HG02884 (cell line): ENCODE measurements around the gene SLC35F5.
"Not testable (repeated sequence)": the region's sequence is repeated elsewhere in the genome, so short reads cannot be mapped to it uniquely, and the experiment has no call there.

ENCODE experiments used
- ATAC-seq: cut with Tn5 transposase; IDR thresholded peaks from one replicate; pipeline ENCODE4 v1.9.1; 2021; ENCODE audit warnings: mild to moderate bottlenecking, moderate library complexity; ENCODE audit not compliant: unreplicated experiment

The SLC35F5 gene, protein sequence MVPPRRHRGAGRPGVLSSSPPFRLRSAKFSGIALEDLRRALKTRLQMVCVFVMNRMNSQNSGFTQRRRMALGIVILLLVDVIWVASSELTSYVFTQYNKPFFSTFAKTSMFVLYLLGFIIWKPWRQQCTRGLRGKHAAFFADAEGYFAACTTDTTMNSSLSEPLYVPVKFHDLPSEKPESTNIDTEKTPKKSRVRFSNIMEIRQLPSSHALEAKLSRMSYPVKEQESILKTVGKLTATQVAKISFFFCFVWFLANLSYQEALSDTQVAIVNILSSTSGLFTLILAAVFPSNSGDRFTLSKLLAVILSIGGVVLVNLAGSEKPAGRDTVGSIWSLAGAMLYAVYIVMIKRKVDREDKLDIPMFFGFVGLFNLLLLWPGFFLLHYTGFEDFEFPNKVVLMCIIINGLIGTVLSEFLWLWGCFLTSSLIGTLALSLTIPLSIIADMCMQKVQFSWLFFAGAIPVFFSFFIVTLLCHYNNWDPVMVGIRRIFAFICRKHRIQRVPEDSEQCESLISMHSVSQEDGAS

DNA sequence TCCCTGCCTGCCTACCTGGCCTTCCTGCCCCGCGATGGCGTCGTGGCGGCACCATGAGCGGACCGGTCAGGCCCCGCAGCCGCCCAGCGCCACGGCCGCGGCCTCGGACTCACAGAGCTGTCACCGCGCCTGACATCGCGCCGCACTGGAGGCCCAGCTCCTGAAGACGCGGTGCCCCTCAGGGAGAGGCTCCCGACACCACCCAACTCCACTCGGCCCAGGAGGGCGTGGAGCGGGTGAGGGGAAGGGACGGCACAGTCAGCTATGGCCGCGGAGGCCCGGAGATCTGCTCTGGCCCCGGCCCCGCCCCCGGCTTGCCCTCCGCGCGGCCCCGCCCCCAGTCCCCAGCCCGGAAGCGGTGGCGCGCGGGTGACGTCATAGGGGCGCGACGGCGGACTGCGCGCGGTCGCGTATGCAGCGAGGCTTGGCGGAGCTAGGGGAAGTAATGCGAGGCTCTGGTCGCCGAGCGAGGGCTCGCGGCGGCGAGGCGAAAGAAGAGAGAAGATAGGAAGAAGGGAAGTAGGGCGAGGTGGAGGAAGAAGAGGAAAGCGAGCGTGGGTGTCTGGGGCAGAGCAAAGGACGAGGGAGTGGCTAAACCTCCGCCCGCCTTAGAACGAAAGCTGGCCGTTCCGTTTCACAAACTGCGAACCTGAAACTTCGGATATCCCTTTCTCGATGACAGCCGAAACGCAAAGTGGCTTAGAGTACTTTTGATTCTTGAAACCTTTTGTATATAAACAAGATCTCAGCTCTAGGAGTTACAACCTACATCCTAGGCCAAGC is at the start of gene SLC35F5:
SLC35F5 (minus strand) TSS at position 288 of the 783 bp plus-strand sequence; CDS start at position 55, 233 bp downstream.
- ATAC-seq: peak; percentile 82

DNA sequence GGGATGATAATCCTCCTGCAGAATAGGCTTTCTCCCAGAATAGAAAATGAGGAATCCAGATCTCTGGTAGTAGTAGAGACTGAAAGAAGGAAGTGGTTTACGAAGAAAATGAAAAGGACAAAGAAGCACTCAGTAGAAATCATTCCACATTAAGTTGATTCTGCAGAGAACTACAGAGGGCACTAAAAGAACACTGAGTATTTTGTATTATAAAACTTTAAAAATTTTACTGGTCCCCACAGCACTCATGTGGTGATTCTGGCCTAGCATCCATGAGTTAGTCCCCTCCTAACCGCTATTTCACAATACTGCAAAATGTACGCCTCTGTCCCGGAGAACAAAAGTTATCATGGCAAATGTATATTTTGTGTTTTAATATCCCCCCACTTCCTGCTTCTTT is 42.9 kb upstream of the SLC35F5 start:
- no peak for ATAC-seq

DNA sequence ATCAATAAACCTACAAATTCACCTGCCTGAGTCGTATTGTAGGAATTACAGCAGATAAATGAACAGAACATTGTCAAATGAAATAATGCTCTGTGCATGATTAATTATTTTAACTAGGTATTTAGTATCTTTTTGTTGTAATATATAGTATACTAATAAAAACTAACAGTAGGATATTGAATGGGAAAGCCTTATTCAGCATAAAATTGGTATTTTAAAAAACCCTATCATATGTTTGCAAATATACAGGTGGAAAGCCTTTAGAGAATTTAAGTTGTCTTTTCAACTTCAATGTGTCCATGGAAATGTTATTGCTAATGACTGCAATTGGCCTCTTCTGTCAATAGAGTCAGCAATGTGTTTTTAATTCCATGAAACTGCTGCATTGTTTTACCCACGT is 40.8 kb upstream of the SLC35F5 start:
- no peak for ATAC-seq

DNA sequence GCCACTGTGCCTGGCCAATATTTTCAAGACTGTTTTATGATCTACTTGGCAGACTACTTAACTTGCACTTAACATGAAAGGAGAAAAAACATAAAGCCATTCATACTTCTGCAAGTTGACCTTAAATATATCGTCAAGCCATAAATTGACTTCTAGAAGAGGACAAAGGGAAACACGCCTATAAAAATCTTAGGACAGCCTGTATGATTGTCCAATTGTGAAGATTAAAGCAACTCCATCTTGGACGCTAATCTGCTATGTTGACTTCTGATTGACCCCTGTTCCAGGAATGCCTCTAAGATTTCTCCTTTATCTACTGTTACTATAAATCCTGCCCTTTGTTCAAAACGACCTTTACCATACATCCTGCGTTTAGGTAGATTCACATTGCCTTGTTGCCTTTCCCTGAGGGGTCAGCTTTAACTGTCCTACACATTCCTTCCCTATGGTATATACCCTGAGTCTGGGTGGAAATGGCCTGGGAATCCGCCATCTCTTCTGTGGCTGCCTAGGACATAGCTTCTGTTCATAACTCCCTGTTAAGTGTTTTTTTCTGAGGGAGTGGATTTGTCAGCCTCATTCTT is 40.2 kb upstream of the SLC35F5 start:
- no peak for ATAC-seq

DNA sequence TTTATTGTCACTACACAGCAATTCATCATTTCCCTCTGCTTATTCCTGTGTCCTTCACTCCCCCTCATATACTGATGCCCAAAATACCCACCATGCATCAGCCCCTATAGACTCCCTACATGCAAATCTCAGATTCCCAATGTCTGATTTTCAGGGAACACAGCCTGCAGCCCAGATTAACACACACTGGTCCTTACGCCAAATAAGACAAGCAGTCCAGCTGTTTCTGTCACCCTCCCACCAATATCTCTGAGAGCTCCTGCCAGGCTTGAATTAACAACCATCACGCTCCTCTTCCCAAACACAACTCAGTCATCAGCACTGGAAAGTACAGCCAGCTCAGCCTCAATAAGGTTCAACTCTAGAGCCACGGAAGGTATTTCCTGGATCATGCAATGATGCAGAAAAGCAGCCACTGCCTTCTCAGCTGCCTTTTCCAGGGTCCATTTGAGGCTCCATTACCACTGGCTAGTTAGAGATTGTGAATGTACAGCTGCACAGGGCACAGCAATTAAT is 39.0 kb upstream of the SLC35F5 start:
- ATAC-seq: no peak

DNA sequence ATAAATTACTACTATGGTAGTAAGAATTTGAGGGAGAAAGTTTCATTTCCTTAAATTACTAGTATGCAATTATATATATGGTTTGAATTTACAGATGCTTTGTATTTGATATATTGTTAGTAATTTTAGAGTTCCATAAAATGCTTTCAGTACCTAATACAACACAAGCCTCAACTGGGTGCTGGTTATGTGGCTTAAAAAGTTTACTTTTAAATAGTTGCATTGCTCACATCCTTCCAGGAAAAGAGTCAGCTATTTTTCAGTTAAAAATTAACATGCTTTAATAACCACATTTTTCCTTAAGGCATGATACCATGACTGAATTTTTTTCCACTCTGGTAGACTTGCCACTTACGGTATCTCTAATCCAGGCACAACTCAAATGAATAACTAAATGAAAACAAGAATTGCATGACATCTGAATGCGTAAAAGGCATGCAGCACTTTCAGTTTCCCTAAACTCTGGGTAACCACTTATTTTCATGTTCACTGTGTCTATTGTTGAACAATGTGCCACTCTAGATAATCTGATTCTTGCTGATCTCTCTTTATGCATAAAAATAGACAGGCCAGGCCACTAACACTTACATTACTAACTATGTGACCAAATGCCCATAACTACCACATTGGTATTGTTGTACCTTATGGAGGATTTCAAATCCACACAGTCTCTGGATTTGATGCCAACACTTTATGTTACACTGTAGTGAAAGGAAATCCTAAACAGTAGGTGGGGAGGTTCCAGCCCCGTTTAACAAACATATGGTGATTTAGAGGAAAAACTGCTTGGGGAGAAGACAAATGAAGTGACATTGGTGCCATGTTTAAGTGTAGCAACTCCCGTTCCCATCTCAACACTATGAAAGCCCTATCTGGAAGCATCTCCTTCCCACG is 35.5 kb upstream of the SLC35F5 start:
- peak; percentile 94 for ATAC-seq

DNA sequence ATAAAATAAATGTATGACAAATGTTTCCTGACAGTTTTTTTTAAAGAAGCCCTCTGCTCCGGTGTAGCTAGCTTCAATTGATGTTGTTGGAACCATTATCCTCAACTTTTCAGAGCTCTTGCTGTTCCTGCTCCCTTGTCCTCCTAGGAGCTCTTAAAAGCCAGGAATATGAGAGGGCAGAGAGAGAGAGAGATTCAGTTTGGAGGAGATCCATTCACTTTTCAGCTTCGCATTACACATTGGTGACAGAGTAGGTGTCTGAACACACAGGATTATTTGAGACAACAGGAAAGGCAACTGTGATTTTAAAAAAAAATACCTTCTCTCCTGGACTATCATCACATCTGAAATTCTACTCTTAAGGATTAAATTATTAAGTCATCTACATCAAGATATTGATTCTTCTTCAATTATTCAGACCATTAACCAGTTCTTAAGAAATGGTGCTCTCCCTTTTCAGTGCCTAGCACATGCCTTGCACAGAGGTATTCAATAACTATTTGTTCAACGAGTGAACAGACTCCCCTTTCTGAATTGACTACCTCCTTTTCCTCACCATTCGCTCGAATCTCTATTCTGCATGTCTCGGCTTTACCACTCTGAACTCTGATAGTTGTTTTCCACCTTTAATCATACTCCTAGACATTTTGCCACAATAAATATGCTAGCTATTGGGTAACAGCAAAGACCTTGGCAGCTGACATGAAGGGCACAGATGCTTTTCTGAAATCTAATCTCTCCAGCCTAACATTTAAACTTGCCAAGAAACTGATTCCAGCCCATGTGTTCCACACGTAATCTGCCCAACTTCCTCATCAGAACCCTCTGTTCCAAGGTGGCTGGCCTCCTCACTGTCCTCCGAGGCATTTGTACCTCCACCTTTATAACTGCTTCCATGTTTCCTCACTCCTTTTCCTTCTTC is 28.6 kb upstream of the SLC35F5 start:
- ATAC-seq: no peak

DNA sequence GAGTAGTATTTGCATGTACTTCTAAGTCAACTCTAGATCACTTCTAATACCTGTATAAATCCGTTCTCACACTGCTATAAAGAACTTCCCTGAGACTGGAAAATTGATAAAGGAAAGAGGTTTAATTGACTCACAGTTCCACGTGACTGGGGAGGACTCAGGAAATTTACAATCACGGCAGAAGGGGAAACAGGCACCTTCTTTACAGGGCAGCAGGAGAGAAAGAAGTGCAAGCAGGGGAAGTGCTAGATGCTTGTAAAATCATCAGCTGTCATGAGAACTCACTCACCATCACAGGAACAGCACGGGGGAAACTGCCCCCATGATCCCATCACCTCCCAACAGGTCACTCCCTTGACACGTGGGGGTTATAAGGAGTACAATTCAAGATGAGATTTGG is 24.0 kb upstream of the SLC35F5 start:
- ATAC-seq: no peak

DNA sequence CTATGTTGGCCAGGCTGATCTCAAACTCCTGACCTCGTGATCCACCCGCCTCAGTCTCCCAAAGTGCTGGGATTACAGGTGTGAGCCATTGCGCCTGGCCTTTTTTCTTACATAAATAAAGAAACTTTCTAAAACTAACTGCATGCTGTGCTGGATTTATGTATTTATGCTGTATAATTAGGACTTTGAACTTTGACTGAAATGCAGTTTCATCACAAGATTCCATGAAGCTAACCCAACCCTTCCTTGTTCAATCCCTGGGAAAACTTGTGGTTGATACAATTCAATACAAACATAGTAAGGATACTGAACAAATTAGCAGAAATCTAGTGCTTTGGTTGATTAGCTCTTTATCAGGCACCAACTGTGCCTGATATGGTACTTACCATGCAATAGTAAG is 20.9 kb upstream of the SLC35F5 start:
- ATAC-seq: no peak

DNA sequence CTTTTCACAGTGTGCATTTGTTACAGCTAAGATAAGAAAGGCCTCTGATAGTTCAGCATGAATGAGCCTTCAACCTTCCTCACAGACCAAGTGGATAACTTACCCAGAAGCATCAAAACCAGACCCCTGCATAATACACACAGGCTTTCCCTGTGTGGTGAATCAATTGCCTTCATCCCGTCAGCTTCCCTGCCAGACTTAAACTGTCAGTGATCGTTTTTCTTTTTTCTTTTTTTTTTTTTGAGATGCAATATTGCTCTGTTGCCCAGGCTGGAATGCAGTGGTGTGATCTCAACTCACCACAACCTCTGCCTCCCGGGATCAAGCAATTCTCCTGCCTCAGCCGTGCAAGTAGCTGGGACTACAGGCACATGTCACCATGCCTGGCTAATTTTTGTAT is 20.5 kb upstream of the SLC35F5 start:
- ATAC-seq: no peak

DNA sequence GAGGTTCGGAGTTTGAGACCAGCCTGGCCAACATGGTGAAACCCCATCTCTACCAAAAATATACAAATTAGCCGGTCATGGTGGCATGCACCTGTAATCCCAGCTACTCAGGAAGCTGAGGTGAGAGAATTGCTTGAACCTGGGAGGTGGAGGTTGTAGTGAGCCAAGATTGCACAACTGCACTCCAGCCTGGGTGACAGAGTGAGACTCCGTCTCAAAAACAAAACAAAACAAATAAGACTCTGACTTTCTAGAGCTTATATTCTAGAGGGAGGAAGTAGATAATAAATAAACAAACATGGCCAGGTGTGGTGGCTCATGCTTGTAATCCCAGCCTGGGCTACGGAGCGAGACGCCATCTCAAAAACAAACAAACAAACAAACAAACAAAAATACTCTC is 18.2 kb upstream of the SLC35F5 start:
- not testable (repeated sequence) for ATAC-seq

DNA sequence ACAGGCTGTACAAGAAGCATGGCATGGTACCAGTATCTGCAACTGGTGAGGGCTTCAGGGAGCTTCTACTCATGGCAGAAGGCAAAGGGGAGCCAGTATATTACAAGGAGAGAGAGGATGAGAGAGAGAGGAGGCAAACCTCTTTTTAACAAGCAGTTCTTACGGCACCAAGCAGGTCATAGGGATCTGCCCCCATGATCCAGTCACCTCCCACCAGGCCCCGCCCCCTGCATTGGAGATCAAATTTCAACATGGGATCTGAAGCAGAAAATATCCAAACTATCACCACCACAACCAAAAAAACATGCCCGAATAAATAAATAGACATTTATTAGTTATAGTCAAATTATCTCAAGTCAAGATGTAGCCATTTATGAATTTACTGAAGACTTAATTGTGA is 14.5 kb upstream of the SLC35F5 start:
- ATAC-seq: no peak

DNA sequence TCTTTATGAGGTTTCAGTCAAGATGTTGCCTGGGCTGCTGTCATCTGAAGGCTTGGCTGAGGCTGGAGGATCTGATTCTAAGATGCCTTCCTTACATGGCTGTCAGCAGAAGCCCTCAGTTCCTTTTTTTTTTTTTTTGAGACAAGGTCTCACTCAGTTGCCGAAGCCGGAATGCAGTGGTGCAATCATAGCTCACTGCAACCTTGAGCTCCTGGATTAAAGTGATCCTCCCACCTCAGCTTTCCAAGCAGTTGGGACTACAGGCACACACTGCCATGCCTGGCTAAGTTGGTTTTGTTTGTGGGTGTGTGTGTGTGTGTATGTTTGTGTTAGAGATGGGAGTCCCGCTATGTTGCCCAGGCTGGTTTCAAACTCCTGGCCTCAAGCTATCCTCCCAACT is 13.1 kb upstream of the SLC35F5 start:
- no peak for ATAC-seq

DNA sequence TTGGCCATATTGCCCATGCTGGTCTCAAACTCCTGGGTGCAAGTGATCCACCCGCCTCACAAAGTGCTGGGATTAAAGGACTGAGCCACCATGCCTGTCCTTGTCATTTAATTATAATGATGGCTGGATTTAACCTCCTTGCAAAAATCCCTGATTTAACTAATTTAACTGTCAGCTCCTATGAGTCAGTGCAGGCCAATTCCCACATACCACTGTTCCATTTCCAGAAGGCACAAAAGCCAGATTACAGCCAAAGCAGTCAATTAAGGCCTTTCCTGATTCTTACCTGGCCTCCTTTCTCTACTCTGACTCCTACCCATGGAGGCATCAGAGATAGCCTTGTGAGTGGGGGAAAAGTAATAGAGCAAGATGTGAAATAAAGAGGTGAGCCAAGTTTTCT is 12.3 kb upstream of the SLC35F5 start:
- ATAC-seq: no peak

DNA sequence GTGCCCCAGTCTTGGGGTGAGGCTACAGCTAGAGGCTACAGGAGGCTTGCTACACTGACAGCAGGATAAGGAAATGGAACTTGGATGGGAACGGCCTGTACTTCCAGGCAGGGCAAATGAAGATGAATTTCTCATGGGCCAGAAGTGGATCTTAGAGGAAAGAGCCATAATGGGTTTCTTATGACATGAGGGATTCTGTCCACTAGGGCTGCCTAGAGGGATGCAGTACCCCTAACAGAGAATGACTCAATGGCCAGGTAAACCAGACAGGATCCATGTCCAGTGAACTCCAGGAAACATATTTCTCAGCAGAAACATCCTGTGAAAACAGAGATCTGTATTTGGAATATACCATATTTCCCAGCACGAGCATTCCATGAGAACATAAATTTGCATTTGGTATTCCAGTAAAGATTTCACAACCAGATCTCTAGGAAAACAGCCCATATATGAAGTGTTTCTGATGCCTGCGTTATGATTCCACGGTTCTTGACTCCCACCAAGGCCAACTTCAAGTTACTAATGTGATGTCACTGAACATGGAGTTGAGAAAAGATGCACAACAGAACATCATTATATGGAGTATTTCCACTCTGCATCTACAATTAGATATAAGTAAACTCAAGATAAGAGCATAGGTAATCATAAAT is 11.5 kb upstream of the SLC35F5 start:
- ATAC-seq: no peak

DNA sequence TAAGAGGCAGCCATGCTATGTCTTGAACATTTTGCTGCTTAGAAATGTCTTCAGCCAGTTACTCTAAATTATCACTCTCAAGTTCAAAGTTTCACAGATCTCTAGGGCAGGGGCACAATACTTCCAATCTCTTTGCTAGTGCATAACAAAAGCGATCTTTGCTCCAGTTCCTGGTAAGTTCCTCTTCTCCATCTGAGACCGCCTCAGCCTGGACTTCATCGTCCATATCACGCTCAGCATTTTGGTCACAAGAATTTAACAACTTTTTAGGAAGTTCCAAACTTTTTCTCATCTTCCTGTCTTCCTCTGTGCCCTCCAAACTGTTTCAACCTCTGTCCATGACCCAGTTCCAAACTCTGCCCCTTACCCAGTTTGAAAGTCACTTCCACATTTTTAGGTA is 8.8 kb upstream of the SLC35F5 start:
- no peak for ATAC-seq

DNA sequence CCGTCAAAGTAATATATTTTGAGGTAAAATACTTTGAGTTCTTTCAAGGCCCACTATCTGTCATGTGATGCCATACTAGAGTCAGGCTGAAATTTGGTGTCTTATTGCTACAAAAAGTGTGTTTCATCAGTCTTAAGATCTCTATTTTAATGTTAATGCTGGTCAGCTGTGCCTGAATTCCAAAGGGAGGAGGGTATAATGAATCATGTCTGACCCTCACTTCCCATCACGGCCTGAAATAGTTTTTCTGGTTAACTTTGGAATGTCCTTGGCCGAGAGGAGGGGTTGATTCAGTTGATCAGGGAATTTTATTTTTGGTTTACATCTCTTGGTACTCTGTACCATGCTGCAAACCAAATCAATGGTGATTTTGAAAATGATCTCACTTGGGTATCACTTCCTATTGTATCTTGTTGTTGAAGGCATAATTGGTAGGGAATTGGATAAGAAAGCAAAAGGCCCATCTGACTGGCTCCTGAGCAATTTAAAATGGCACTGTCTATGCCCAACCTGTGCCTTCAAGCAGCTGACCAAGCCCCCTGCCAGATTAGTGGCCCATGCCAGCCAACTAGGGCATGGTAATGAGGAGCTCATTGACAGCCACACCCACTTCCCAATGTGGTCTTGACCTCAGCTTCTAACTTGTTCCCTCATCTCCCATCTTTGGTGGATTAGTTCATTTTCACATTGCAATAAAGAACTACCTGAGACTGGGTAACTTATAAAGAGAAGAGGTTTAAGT is 6.1 kb upstream of the SLC35F5 start:
- no peak for ATAC-seq

DNA sequence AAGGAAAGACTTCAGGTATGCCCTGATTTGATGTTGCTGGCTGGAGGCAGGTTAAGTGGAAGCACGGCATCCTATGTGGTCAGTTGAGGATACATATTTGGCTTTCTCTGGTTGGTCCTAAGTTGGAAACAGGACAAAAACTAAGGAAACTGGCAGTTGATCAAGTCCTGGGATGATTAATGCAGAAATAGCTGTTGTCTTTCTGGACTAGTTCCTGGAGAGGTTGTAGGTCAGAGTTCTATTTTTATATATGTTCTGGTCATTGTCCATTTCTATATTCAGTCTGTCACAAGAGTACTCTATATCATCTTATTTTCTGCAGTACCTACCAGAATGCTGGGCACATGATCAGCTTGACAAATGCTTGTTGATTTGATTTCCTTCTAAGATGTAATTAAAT is 4.0 kb upstream of the SLC35F5 start:
- ATAC-seq: no peak
